ENCODE data around the gene P2RY8. TPM values are rescaled to one million over a fixed set of nuclear protein-coding genes. Genes with fewer than 3 reads are reported as not detected.
"Not testable (repeated sequence)": the region's sequence is repeated elsewhere in the genome, so short reads cannot be mapped to it uniquely, and the experiment has no call there.

The P2RY8 gene
- total RNA-seq, 3 donors from 2014 or later: 0.87 to 2.0 (median 2.0) TPM

GRCh38 chrX:1477801-1478458 lies 59.1 kb downstream of the P2RY8 start:
- DNase-seq: no peak
- intact Hi-C loops (cut with DNase I, micrococcal nuclease): no loop called here
- H3K4me1 ChIP-seq (ENCODE audit: low read depth): no peaks in the 10 kb centered on the region
- no peaks in the 10 kb centered on the region for H3K36me3 ChIP-seq (ENCODE audit: low read depth)
- ATAC-seq: no peak
- no peaks in the 10 kb centered on the region for H3K9me3 ChIP-seq
- no peak for TF ChIP-seq CTCF (IDR thresholded peaks at IDR 0.05)
- no peak overlapping the region for H3K4me3 ChIP-seq

GRCh38 chrX:1477229-1477628 lies 59.8 kb downstream of the P2RY8 start:
- intact Hi-C loops (cut with DNase I, micrococcal nuclease): no loop called here
- Histone ChIP-seq H3K9me3 (no peaks in the 10 kb centered on the region), H3K36me3 (ENCODE audit: low read depth) (no peaks in the 10 kb centered on the region), H3K4me1 (ENCODE audit: low read depth) (no peaks in the 10 kb centered on the region), H3K4me3 (no peak overlapping the region)
- no peak for ATAC-seq
- DNase-seq: no peak
- TF ChIP-seq CTCF (IDR thresholded peaks at IDR 0.05): no peak

DNA sequence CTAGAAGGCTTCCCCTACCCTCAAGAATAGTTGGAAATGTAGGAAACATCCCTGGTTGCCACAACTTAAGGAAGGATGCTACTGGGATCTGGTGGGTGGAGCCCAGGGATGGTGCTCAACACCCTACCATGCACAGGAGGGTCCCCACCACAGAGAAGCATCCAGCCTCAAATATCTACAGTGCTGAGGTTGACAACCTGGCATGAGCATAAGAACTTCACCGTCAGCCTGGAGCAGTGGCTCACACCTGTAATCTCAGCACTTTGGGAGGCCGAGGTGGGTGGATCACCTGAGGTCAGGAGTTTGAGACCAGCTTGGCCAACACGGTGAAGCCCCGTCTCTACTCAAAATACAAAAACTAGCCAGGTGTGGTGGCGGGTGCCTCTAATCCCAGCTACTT lies 60.3 kb downstream of the P2RY8 start:
- no peak for TF ChIP-seq CTCF (IDR thresholded peaks at IDR 0.05)
- DNase-seq (no peak), ATAC-seq (no peak)
- no peaks in the 10 kb centered on the region for H3K4me1 ChIP-seq (ENCODE audit: low read depth)
- intact Hi-C loops (cut with DNase I, micrococcal nuclease): no loop called here
- H3K36me3 ChIP-seq (ENCODE audit: low read depth): no peaks in the 10 kb centered on the region
- no peak overlapping the region for H3K4me3 ChIP-seq
- H3K9me3 ChIP-seq: no peaks in the 10 kb centered on the region

DNA sequence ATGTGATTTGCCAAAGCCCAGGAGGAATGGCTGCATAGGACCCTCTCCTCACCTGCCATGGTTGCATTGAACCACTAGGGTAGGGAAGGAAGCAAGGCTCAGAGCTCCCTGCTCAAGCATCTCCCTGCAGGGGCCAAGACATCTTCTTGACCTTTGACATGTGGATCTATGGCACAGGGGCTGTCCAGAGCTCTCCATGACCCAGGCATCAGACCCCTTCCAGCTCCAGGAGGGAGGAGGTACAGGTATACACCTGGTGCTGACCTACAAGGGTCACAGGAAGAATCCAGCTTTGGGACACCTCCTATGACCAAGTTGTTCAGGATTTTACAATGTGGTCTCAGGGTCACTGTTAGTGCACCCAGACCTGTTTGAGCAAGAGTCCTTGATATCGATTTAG lies 61.1 kb downstream of the P2RY8 start:
- no peak for TF ChIP-seq CTCF (IDR thresholded peaks at IDR 0.05)
- Histone ChIP-seq H3K36me3 (ENCODE audit: low read depth) (no peaks in the 10 kb centered on the region), H3K9me3 (no peaks in the 10 kb centered on the region), H3K4me3 (no peak overlapping the region), H3K4me1 (ENCODE audit: low read depth) (no peaks in the 10 kb centered on the region)
- ATAC-seq: no peak
- DNase-seq: no peak
- intact Hi-C loops (cut with DNase I, micrococcal nuclease): no loop called here

- no peak for DNase-seq
- intact Hi-C loops (cut with DNase I, micrococcal nuclease): no loop called here
- H3K4me3 ChIP-seq: no peak overlapping the region
- no peaks in the 10 kb centered on the region for H3K9me3 ChIP-seq
- no peaks in the 10 kb centered on the region for H3K36me3 ChIP-seq (ENCODE audit: low read depth)
- ATAC-seq: no peak
- TF ChIP-seq CTCF (IDR thresholded peaks at IDR 0.05): no peak
- no peaks in the 10 kb centered on the region for H3K4me1 ChIP-seq (ENCODE audit: low read depth)
Measured at GRCh38 chrX:1475481-1475880, 61.5 kb downstream of the P2RY8 start.

DNA sequence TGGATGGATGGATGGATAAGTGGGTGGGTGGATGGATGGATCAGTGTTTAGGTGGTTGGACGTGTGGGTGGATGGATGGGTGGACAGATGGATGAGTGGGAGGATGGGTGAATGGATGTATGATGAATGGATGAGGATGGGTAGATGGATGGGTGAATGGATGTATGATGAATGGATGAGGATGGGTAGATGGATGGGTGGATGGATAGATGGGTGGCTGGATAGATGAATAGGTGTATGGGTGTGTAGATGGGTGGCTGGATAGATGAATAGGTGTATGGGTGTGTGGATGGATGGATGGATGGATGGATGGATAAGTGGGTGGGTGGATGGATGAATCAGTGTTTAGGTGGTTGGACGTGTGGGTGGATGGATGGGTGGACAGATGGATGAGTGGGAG lies 62.4 kb downstream of the P2RY8 start:
- H3K36me3 ChIP-seq (ENCODE audit: low read depth); DNase-seq; intact Hi-C loops (cut with DNase I, micrococcal nuclease); H3K9me3 ChIP-seq; H3K4me1 ChIP-seq (ENCODE audit: low read depth); ATAC-seq; H3K4me3 ChIP-seq: not testable (repeated sequence)

Measured in mucosa of descending colon (tissue), 3 donors.